Adrenal gland (tissue), 12 donors: Measurements from ENCODE around the gene SOWAHC. TPM values are rescaled to one million over a fixed set of nuclear protein-coding genes. Genes with fewer than 3 reads are reported as not detected.
"Not testable (repeated sequence)": the region's sequence is repeated elsewhere in the genome, so short reads cannot be mapped to it uniquely, and the experiment has no call there.

Experiments
- DNase-seq, 7 donors: peaks; one replicate each; pipeline ENCODE4 v3.0.0-alpha.2; 2019 to 2020
- H3K27ac ChIP-seq, 5 donors: fragments of 200-600 bp; sonication (generic) in 4 of 5; 1 replicate in 3 of 5; 2 replicates in 2 of 5; pipeline versions ENCODE4 v1.5.1 to v1.8.0; 2016 to 2020; ENCODE audit warnings: mild to moderate bottlenecking in 1 of 5
- H3K27me3 ChIP-seq: fragments of 200-600 bp; 2 replicates; pipeline ENCODE4 v1.8.0; 2021
- H3K36me3 ChIP-seq, 2 donors: fragments of 200-600 bp; replicated peaks in 1 of 2; 1 replicate in 1 of 2; 2 replicates in 1 of 2; pipeline versions ENCODE4 v1.5.1 to v1.8.0; 2018 to 2022
- H3K4me1 ChIP-seq, 2 donors: fragments of 200-600 bp; replicated peaks in 1 of 2; 1 replicate in 1 of 2; 2 replicates in 1 of 2; pipeline versions ENCODE4 v1.5.1 to v1.8.0; 2018 to 2021
- H3K4me3 ChIP-seq, 4 donors: fragments of 200-600 bp; sonication (generic) in 3 of 4; one replicate each; pipeline ENCODE4 v1.5.1; 2016 to 2018
- H3K9me3 ChIP-seq, 3 donors: fragments of 200-600 bp; sonication (generic) in 1 of 3; replicated peaks in 1 of 3; 1 replicate in 2 of 3; 2 replicates in 1 of 3; pipeline versions ENCODE4 v1.5.1 to v1.8.0; 2016 to 2021
- CTCF ChIP-seq, 6 experiments: fragments of 450-650 bp in 4 of 6; fragments of 200-600 bp in 2 of 6; sonication (generic) in 1 of 6; IDR thresholded peaks; 1 replicate in 5 of 6; 2 replicates in 1 of 6; pipeline versions ENCODE4 v1.5.1 to v1.8.0; 2016 to 2021; ENCODE audit warnings: antibody characterized with exemption in 6 of 6, mild to moderate bottlenecking in 2 of 6, moderate library complexity in 1 of 6
- POLR2A ChIP-seq, 2 donors: fragments of 450-650 bp; IDR thresholded peaks; one replicate each; pipeline ENCODE4 v1.6.1; 2017; ENCODE audit warnings: antibody characterized with exemption in 2 of 2, mild to moderate bottlenecking in 2 of 2, moderate library complexity in 1 of 2
- WGBS, 4 donors: extraction: QIAGEN DNeasy Blood & Tissue Kit in 2 of 4; methylation state at CpG; one replicate each; pipeline versions ENCODE4 v1.1.5 to v1.1.7; 2013 to 2017; 5-methylcytosine and 5-hydroxymethylcytosine counted together
- intact Hi-C, 2 donors: fragments of 100-400 bp; cut with DNase I; formaldehyde crosslinking; loops; one replicate each; pipeline versions ENCODE4 v1.14.1 to v1.15.0; 2022 to 2023
- polyA plus RNA-seq, 3 donors: library from polyadenylated mRNA; stranded (reverse); fragments of 200-250 nt in 2 of 3; fragments of 350-450 nt in 1 of 3; fragmentation: Illumina TruSeq in 1 of 3; extraction: RNeasy Lipid Tissue Mini Kit (QIAGEN cat#74804) in 1 of 3; gene quantifications; one replicate each; pipeline ENCODE4 v1.2.3, GENCODE V29; 2013 to 2014
- total RNA-seq, 9 donors: library from RNA; depleted of rRNA in 4 of 9; stranded (reverse); fragments of >200 nt in 4 of 9; fragments of 120-200 nt in 1 of 9; fragmentation: NEBNext Ultra II Directional in 1 of 9; extraction: Animal tissue kit (Norgen Biotek cat#: 25700) in 1 of 9; gene quantifications; one replicate each; pipeline versions ENCODE4 v1.1.0 to v1.2.4, GENCODE V29; 2013 to 2023
- donor health status: healthy with polysubstance abuse.
- donor health status: Bipolar disorder and iron deficiency.
- donor health status: DM: yes; HTN: yes; CAD: no.
- donor health status: DM: no; HTN: no; CAD: no.
- donor health status: DM: no; HTN: no; CAD: no.
- donor health status: DM: yes; HTN: yes; CAD: no.

Gene SOWAHC
- total and polyA plus RNA-seq, 12 donors, result 2.2 to 15.5 (median 7.6) TPM

GRCh38 chr2:109635426-109636304, 21.5 kb downstream of the SOWAHC start:
- no peaks in the 10 kb centered on the region for H3K9me3 ChIP-seq
- peak overlapping the region in 1 of 5 donors; percentile 10 for H3K27ac ChIP-seq
- intact Hi-C loops, result no loop called here
- H3K4me1 ChIP-seq, result peaks cover 0 to 8% of the 10 kb centered on the region in 2 donors
- no peaks in the 10 kb centered on the region for H3K36me3 ChIP-seq
- TF ChIP-seq POLR2A (IDR thresholded peaks at IDR 0.05), result no peak
- TF ChIP-seq CTCF (IDR thresholded peaks at IDR 0.05), result no peak
- H3K4me3 ChIP-seq, result no peak overlapping the region
- no peaks in the 10 kb centered on the region for H3K27me3 ChIP-seq
- peak in 1 of 7 donors; percentile 37 for DNase-seq
- WGBS, 4 donors, result 88 to 95% (median 92%) methylated on average over 11 of the region's 11 CpGs

GRCh38 chr2:109636317-109636716, 22.2 kb downstream of the SOWAHC start:
- WGBS, 4 donors, result 67 to 100% (median 81%) methylated on average over 1 of the region's 1 CpG
- DNase-seq, result peak in 1 of 7 donors; percentile 24

GRCh38 chr2:109637749-109638570, 23.8 kb downstream of the SOWAHC start:
- Histone ChIP-seq H3K27ac (peak overlapping the region in 1 of 5 donors; percentile 66), H3K27me3 (no peaks in the 10 kb centered on the region), H3K4me3 (no peak overlapping the region), H3K36me3 (no peaks in the 10 kb centered on the region), H3K4me1 (peaks cover 0 to 8% of the 10 kb centered on the region in 2 donors), H3K9me3 (no peaks in the 10 kb centered on the region)
- 65 to 69% (median 68%) methylated on average over 9 of the region's 9 CpGs for WGBS, 4 donors
- intact Hi-C loops, result no loop called here
- DNase-seq, result peak in 1 of 7 donors; percentile 34
- no peak for TF ChIP-seq POLR2A (IDR thresholded peaks at IDR 0.05)
- TF ChIP-seq CTCF (IDR thresholded peaks at IDR 0.05), result no peak

More at GRCh38 chr2:109636317-109636716, 22.2 kb downstream of the SOWAHC start:
- Histone ChIP-seq H3K9me3 (no peaks in the 10 kb centered on the region), H3K36me3 (no peaks in the 10 kb centered on the region), H3K27me3 (no peaks in the 10 kb centered on the region), H3K27ac (peak overlapping the region in 2 of 5 donors; percentile 38 to 67), H3K4me1 (peaks cover 0 to 8% of the 10 kb centered on the region in 2 donors), H3K4me3 (no peak overlapping the region)
- TF ChIP-seq POLR2A (IDR thresholded peaks at IDR 0.05), result no peak
- TF ChIP-seq CTCF (IDR thresholded peaks at IDR 0.05), result no peak
- intact Hi-C loops, result no loop called here

GRCh38 chr2:109638795-109639194, 24.6 kb downstream of the SOWAHC start:
- Histone ChIP-seq H3K27me3 (no peaks in the 10 kb centered on the region), H3K9me3 (no peaks in the 10 kb centered on the region), H3K4me3 (no peak overlapping the region), H3K27ac (no peak overlapping the region), H3K36me3 (no peaks in the 10 kb centered on the region), H3K4me1 (peaks cover 0 to 8% of the 10 kb centered on the region in 2 donors)
- intact Hi-C loops, result no loop called here
- TF ChIP-seq POLR2A (IDR thresholded peaks at IDR 0.05), result no peak
- 70 to 82% (median 78%) methylated on average over 3 of the region's 3 CpGs for WGBS, 4 donors
- DNase-seq, result peak in 1 of 7 donors; percentile 46

GRCh38 chr2:109640000-109640399, 25.8 kb downstream of the SOWAHC start:
- H3K36me3 ChIP-seq, H3K27ac ChIP-seq, H3K4me3 ChIP-seq, intact Hi-C loops, H3K27me3 ChIP-seq, H3K9me3 ChIP-seq: not testable (repeated sequence)
- peak in 1 of 7 donors; percentile 39 for DNase-seq
- peaks cover 0 to 19% of the 10 kb centered on the region in 2 donors for H3K4me1 ChIP-seq
- 83 to 95% (median 91%) methylated on average over 9 of the region's 9 CpGs for WGBS, 4 donors
